CD4-positive, alpha-beta memory T cell (primary cell): ENCODE measurements around the gene GPX2. TPM values are rescaled to one million over a fixed set of nuclear protein-coding genes. Genes with fewer than 3 reads are reported as not detected.

Experiments
- CTCF ChIA-PET: fragments of 350-600 bp; sonication (Branson Sonifier 250); formaldehyde crosslinking; loops from one replicate; lab custom pipeline; 2021; ENCODE audit warnings: inconsistent platforms; ENCODE audit not compliant: partially characterized antibody; lab: Charles Lee
- POLR2A ChIA-PET: fragments of 350-600 bp; sonication (Branson Sonifier 250); formaldehyde crosslinking; loops from one replicate; lab custom pipeline; 2021; ENCODE audit not compliant: partially characterized antibody; lab: Charles Lee
- DNase-seq, 5 donors: peaks; one replicate each; pipeline versions ENCODE4 v3.0.0 to v3.0.0-alpha.2; 2020 to 2022; ENCODE audit warnings: mixed read lengths in 1 of 5
- H3K27ac ChIP-seq: one replicate; pipeline ENCODE4 v1.7.0; 2013; ENCODE audit warnings: low read depth, low read length
- H3K27me3 ChIP-seq: 2 replicates; pipeline ENCODE4 v1.7.0; 2013; ENCODE audit warnings: mild to moderate bottlenecking, low read length, moderate library complexity; ENCODE audit not compliant: insufficient read depth
- H3K36me3 ChIP-seq: 2 replicates; pipeline ENCODE4 v1.7.0; 2013; ENCODE audit warnings: mild to moderate bottlenecking, low read length, moderate library complexity; ENCODE audit not compliant: insufficient read depth
- H3K4me1 ChIP-seq: 2 replicates; pipeline ENCODE4 v1.7.0; 2013; ENCODE audit warnings: mild to moderate bottlenecking, low read length, moderate library complexity; ENCODE audit not compliant: insufficient read depth
- H3K4me3 ChIP-seq, 2 donors: one replicate each; pipeline ENCODE4 v1.7.0; 2013; ENCODE audit warnings: low read length in 2 of 2, mild to moderate bottlenecking in 1 of 2
- H3K9me3 ChIP-seq, 2 donors: one replicate each; pipeline ENCODE4 v1.7.0; 2013; ENCODE audit warnings: low read length in 2 of 2, control low read depth in 1 of 2; ENCODE audit not compliant: control insufficient read depth in 1 of 2
- H3K27ac Mint-ChIP-seq, 7 donors: one replicate each; pipeline ENCODE4 v1.8.0; 2020 to 2021; ENCODE audit warnings: mixed read lengths in 7 of 7, mild to moderate bottlenecking in 6 of 7, inconsistent platforms in 3 of 7, moderate library complexity in 3 of 7
- H3K27me3 Mint-ChIP-seq, 2 donors: one replicate each; pipeline ENCODE4 v1.8.0; 2020 to 2021; ENCODE audit warnings: mixed read lengths in 2 of 2
- H3K36me3 Mint-ChIP-seq, 2 donors: one replicate each; pipeline ENCODE4 v1.8.0; 2020 to 2021; ENCODE audit warnings: mixed read lengths in 2 of 2, inconsistent platforms in 1 of 2, mild to moderate bottlenecking in 1 of 2
- H3K4me1 Mint-ChIP-seq, 4 donors: one replicate each; pipeline ENCODE4 v1.8.0; 2020 to 2021; ENCODE audit warnings: mixed read lengths in 4 of 4, mild to moderate bottlenecking in 1 of 4
- H3K4me3 Mint-ChIP-seq, 8 donors: one replicate each; pipeline ENCODE4 v1.8.0; 2020 to 2021; ENCODE audit warnings: mixed read lengths in 8 of 8, mild to moderate bottlenecking in 7 of 8, moderate library complexity in 6 of 8, inconsistent platforms in 3 of 8
- H3K9me3 Mint-ChIP-seq, 8 donors: one replicate each; pipeline ENCODE4 v1.8.0; 2020 to 2021; ENCODE audit warnings: mixed read lengths in 8 of 8, mild to moderate bottlenecking in 5 of 8, inconsistent platforms in 3 of 8, moderate library complexity in 1 of 8
- intact Hi-C: fragments of 100-400 bp; cut with micrococcal nuclease; formaldehyde crosslinking; loops from one replicate; pipeline ENCODE4 v1.15.1; 2023
- polyA plus RNA-seq, 2 donors: library from polyadenylated mRNA; unstranded; fragments of 300-500 nt; fragmentation: Illumina TruSeq; gene quantifications; one replicate each; pipeline ENCODE4 v1.2.3, GENCODE V29; 2021
- total RNA-seq, 2 experiments: library from RNA; stranded (reverse); gene quantifications; one replicate each; pipeline ENCODE4 v1.2.3, GENCODE V29; 2021

The GPX2 gene
- total and polyA plus RNA-seq, 4 experiments from 2014 or later, result not detected

DNA sequence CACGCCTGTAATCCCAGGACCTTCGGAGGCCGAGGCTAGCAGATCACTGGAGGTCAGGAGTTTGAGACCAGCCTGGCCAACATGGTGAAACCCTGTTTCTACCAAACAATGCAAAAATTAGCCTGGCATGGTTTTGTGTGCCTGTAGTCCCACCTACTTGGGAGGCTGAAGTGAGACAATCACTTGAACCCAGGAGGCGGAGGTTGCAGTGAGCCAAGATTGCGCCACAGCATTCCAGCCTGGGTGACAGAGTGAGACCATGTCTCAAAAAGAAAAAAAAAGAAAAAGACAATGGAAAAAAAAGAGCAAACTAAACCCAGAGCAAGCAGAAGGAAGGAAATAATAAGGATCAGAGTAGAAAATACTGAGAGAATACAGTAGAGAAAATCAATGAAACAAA lies 22.9 kb downstream of the GPX2 start:
- intact Hi-C loops, result no loop called here

DNA sequence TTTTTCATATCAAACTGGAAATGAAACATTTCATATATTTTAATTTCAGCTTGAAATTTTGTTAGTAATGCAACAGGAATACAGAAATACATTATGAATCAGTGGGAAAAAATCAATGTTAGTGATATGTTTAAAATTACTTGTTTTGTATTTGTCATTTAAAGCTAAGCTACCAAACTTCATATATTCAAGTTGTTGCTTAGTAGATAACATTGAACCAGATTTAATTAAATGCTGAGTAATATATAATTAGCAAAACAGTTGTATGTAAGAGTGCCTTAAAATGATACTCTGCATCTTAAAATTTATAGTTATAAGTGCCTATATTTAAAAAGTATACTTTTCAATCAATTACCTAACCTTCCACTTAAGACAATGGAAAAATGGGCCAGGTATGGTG lies 23.3 kb downstream of the GPX2 start:
- Mint-ChIP-seq H3K4me1 (peaks cover 51 to 82% (median 65%) of the 10 kb centered on the region in 4 donors), H3K27ac (peak overlapping the region in 3 of 7 donors; percentile 66 to 80 (median 66)), H3K27me3 (no peaks in the 10 kb centered on the region), H3K36me3 (peaks cover 25 to 33% of the 10 kb centered on the region in 2 donors), H3K9me3 (no peaks in the 10 kb centered on the region), H3K4me3 (peak overlapping the region in 2 of 8 donors; percentile 16 to 26)
- Histone ChIP-seq H3K4me1 (peaks cover 74% of the 10 kb centered on the region), H3K36me3 (peaks cover 4% of the 10 kb centered on the region), H3K27me3 (no peaks in the 10 kb centered on the region), H3K27ac (no peak overlapping the region), H3K4me3 (no peak overlapping the region), H3K9me3 (no peaks in the 10 kb centered on the region)
- POLR2A ChIA-PET, result interaction anchor here (5.8 kb wide), 1 partner anchor 7 kb away, joined by 111 read pairs; no protein-coding TSS in a partner anchor
- intact Hi-C loops, result no loop called here
- CTCF ChIA-PET, result interaction anchor here (1.5 kb wide), 1 partner anchor 489 kb away, joined by 4 read pairs; no protein-coding TSS in a partner anchor
- no peak for DNase-seq

More for the DNA sequence above, 22.9 kb downstream of the GPX2 start:
- no peaks in the 10 kb centered on the region for H3K9me3 ChIP-seq
- Mint-ChIP-seq H3K36me3 (peaks cover 27 to 33% of the 10 kb centered on the region in 2 donors), H3K4me3 (peak overlapping the region in 2 of 8 donors; percentile 16 to 26), H3K4me1 (peaks cover 53 to 82% (median 68%) of the 10 kb centered on the region in 4 donors), H3K9me3 (no peaks in the 10 kb centered on the region), H3K27ac (peak overlapping the region in 5 of 7 donors; percentile 13 to 79 (median 66)), H3K27me3 (no peaks in the 10 kb centered on the region)
- POLR2A ChIA-PET, result interaction anchor here (0.8 kb wide), 1 partner anchor 8 kb away, joined by 4 read pairs; no protein-coding TSS in a partner anchor
- CTCF ChIA-PET, result interaction anchor here (1.5 kb wide), 1 partner anchor 96 kb away, joined by 4 read pairs; no protein-coding TSS in a partner anchor
- H3K27ac ChIP-seq, result no peak overlapping the region
- DNase-seq, result no peak
- peaks cover 78% of the 10 kb centered on the region for H3K4me1 ChIP-seq
- no peaks in the 10 kb centered on the region for H3K27me3 ChIP-seq
- H3K4me3 ChIP-seq, result no peak overlapping the region
- H3K36me3 ChIP-seq, result peaks cover 8% of the 10 kb centered on the region

DNA sequence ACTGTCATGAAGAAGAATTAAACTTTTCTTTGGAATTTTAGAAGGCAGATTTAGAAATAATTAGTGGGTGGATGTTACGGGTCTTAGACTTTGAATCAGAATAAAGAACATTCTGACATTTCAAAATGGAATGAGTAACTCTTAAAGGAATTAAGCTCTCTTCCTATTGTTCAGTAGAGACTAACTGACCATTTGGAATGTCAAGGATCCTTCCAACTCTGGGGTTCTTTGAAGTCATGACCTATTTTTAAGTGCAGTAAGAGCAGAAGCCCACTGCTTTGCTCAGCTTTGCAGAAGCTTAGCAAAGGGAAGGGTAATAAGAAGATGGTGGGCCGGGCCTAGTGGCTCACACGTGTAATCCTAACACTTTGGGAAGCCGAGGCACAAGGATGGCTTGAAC lies 24.3 kb downstream of the GPX2 start:
- Histone ChIP-seq H3K4me1 (peaks cover 73% of the 10 kb centered on the region), H3K9me3 (no peaks in the 10 kb centered on the region), H3K27ac (no peak overlapping the region), H3K27me3 (no peaks in the 10 kb centered on the region), H3K4me3 (no peak overlapping the region), H3K36me3 (no peaks in the 10 kb centered on the region)
- ChIA-PET CTCF (interaction anchor here (1.5 kb wide), 1 partner anchor 488 kb away, joined by 4 read pairs; no protein-coding TSS in a partner anchor), POLR2A (interaction anchor here (0.7 to 5.8 kb wide), 2 partner anchors 8 to 53 kb away, joined by 3 to 111 read pairs; no protein-coding TSS in a partner anchor)
- peaks cover 25 to 28% of the 10 kb centered on the region in 2 donors for H3K36me3 Mint-ChIP-seq
- peaks cover 50 to 80% (median 67%) of the 10 kb centered on the region in 4 donors for H3K4me1 Mint-ChIP-seq
- intact Hi-C loops, result no loop called here
- no peaks in the 10 kb centered on the region for H3K9me3 Mint-ChIP-seq
- peak overlapping the region in 5 of 7 donors; percentile 50 to 83 (median 66) for H3K27ac Mint-ChIP-seq
- no peaks in the 10 kb centered on the region for H3K27me3 Mint-ChIP-seq
- DNase-seq, result no peak
- peak overlapping the region in 3 of 8 donors; percentile 21 to 75 (median 23) for H3K4me3 Mint-ChIP-seq

DNA sequence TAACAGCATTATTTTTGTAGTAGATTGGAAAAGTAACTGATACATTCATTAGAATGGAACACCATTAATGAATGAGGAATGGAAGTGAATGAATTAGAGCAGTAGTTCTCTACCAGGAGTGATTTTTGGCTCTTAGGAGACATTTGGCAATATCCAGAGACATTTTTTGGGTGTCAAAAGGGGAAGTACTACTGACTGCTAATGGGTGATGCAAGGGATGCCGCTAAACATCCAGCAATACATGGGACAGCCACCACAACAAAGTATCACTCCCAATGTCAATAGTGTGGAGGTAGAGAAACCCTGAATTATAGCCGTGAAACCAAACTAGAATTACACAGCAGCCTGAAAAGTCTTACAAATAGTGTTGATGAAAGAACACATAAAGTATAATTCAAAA lies 26.7 kb downstream of the GPX2 start:
- POLR2A ChIA-PET, result interaction anchor here (1.1 to 5.8 kb wide), 7 partner anchors 10 to 414 kb away, joined by 3 to 111 read pairs (median 8); partner anchors contain the start of gene FNTB
- peak overlapping the region; percentile 84 to 95 (median 90) for H3K4me3 Mint-ChIP-seq

DNA sequence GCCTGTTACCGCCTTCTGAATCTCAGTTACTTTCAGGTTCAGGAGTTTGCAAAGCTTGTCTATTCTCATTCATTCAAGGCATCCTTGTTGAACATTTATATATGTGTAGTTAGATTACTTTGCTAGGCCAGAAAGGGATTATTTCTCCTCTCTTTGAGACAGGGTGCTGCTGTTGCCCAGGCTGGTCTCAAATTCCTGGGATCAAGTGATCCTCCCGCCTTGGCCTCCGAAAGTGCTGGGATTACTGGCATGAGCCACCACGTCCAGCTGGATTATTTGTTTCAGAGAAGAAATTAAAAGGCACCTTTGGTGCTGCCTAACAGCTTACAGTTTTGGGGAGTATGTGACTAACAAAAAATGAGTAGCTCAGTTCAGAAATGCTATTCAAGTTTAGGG lies 27.5 kb downstream of the GPX2 start:
- POLR2A ChIA-PET, result interaction anchor here (0.5 to 5.8 kb wide), 34 partner anchors 11 to 1273 kb away, joined by 3 to 111 read pairs (median 3); partner anchors contain the start of genes FNTB, HSPA2, MAX and MTHFD1
- intact Hi-C loops, result loop anchor here (2.0 kb wide), 2 partner anchors 58 to 498 kb away; partner anchors contain the start of genes FUT8 and RAB15
- Histone ChIP-seq H3K4me3 (peak overlapping the region; percentile 90 to 99), H3K27me3 (no peaks in the 10 kb centered on the region), H3K4me1 (peaks cover 52% of the 10 kb centered on the region), H3K9me3 (no peaks in the 10 kb centered on the region), H3K36me3 (no peaks in the 10 kb centered on the region), H3K27ac (peak overlapping the region; percentile 100)
- H3K27ac Mint-ChIP-seq, result peak overlapping the region; percentile 92 to 99 (median 98)
- peaks cover 33 to 62% (median 50%) of the 10 kb centered on the region in 4 donors for H3K4me1 Mint-ChIP-seq
- H3K27me3 Mint-ChIP-seq, result peaks cover 0 to 1% of the 10 kb centered on the region in 2 donors
- CTCF ChIA-PET, result interaction anchor here (0.7 to 1.7 kb wide), 12 partner anchors 10 to 243 kb away, joined by 3 to 5 read pairs (median 4); partner anchors contain the start of gene FNTB
- H3K36me3 Mint-ChIP-seq, result peaks cover 15 to 19% of the 10 kb centered on the region in 2 donors
- H3K9me3 Mint-ChIP-seq, result peaks cover 0 to 2% (median 0%) of the 10 kb centered on the region in 8 donors
- H3K4me3 Mint-ChIP-seq, result peak overlapping the region; percentile 84 to 95 (median 90)
- DNase-seq, result no peak

More for the DNA sequence above, 26.7 kb downstream of the GPX2 start:
- CTCF ChIA-PET, result interaction anchor here (0.7 to 1.7 kb wide), 7 partner anchors 9 to 243 kb away, joined by 3 to 5 read pairs (median 4); no protein-coding TSS in a partner anchor
- peaks cover 0 to 2% (median 0%) of the 10 kb centered on the region in 8 donors for H3K9me3 Mint-ChIP-seq
- peak overlapping the region in 1 of 2 donors; percentile 99 for H3K4me3 ChIP-seq
- H3K4me1 ChIP-seq, result peaks cover 60% of the 10 kb centered on the region
- intact Hi-C loops, result loop anchor here (2.0 kb wide), 2 partner anchors 57 to 497 kb away; partner anchors contain the start of genes FUT8 and RAB15
- H3K27ac Mint-ChIP-seq, result peak overlapping the region; percentile 77 to 99 (median 98)
- DNase-seq, result no peak
- no peaks in the 10 kb centered on the region for H3K36me3 ChIP-seq
- peaks cover 40 to 69% (median 57%) of the 10 kb centered on the region in 4 donors for H3K4me1 Mint-ChIP-seq
- H3K27me3 Mint-ChIP-seq, result peaks cover 0 to 1% of the 10 kb centered on the region in 2 donors
- H3K36me3 Mint-ChIP-seq, result peaks cover 19% of the 10 kb centered on the region in 2 donors
- H3K27ac ChIP-seq, result peak overlapping the region; percentile 100
- no peaks in the 10 kb centered on the region for H3K27me3 ChIP-seq
- no peaks in the 10 kb centered on the region for H3K9me3 ChIP-seq

DNA sequence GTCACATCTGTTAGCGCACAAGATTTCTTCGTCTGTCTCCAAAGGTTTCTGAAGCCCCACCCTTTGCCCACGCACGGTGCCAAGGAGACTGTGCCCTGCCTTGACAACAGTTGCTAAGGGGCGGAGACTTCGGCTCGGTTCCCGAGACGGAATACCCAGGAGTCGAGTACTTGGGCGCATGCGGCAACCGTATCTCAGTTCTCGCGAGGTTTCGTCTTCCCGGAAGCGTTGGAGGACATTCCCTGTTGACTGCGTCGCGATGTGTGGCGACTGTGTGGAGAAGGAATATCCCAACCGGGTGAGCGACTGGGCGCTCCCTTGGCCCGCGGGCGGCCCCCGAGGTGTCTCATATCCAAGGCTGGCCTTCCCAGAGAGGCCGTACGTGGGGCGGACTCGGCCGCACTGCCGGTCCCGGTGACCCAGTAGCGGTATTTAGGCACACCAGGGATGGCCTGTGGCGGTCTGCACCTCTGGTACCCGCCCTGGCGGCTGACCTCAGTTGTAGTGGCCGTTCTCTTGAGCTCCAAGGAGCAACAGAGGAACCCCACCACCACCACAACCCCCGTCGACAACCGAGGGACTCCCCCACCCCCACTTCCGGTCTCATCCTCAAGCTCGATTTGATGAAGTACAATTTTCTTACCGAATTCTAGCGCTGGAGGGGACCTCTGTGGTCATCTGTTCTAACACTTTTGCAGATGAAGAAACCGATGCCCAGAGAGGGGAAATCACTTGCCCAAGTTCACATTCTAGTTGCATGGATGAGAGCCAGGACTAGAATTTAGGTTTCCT lies 28.1 kb downstream of the GPX2 start, which contains the start of gene CHURC1:
TSS of gene CHURC1 (plus strand) at position 219 of the 792 bp plus-strand sequence. CDS start at position 260, 41 bp downstream.
- H3K9me3 ChIP-seq, result no peaks in the 10 kb centered on the region
- Mint-ChIP-seq H3K4me3 (peak within 1 kb of the TSS; percentile 84 to 95 (median 90)), H3K36me3 (peaks cover 15 to 19% of the 10 kb centered on the region in 2 donors), H3K4me1 (peaks cover 33 to 56% (median 45%) of the 10 kb centered on the region in 4 donors), H3K27ac (peak within 1 kb of the TSS; percentile 92 to 99 (median 98)), H3K9me3 (peaks cover 0 to 2% (median 0%) of the 10 kb centered on the region in 8 donors), H3K27me3 (peaks cover 0 to 1% of the 10 kb centered on the region in 2 donors)
- no peaks in the 10 kb centered on the region for H3K36me3 ChIP-seq
- H3K27ac ChIP-seq, result peak within 1 kb of the TSS; percentile 100
- intact Hi-C loops, result loop anchor here (1.0 to 2.0 kb wide), 6 partner anchors 14 to 498 kb away; partner anchors contain the start of genes FNTB, FUT8, MAX and RAB15
- POLR2A ChIA-PET, result interaction anchor here (0.5 to 5.8 kb wide), 34 partner anchors 10 to 1273 kb away, joined by 3 to 111 read pairs (median 3); partner anchors contain the start of genes FNTB, HSPA2, MAX and MTHFD1
- CTCF ChIA-PET, result interaction anchor here (0.7 to 1.7 kb wide), 9 partner anchors 10 to 91 kb away, joined by 3 to 5 read pairs (median 4); partner anchors contain the start of gene FNTB
- H3K27me3 ChIP-seq, result no peaks in the 10 kb centered on the region
- peak within 1 kb of the TSS; percentile 90 to 99 for H3K4me3 ChIP-seq
- DNase-seq, result peak; percentile 94 to 99 (median 97)
- H3K4me1 ChIP-seq, result peaks cover 46% of the 10 kb centered on the region
